Measurements from ENCODE around the gene DIP2A.
"Not testable (repeated sequence)": the region's sequence is repeated elsewhere in the genome, so short reads cannot be mapped to it uniquely, and the experiment has no call there.

Gene DIP2A

DNA sequence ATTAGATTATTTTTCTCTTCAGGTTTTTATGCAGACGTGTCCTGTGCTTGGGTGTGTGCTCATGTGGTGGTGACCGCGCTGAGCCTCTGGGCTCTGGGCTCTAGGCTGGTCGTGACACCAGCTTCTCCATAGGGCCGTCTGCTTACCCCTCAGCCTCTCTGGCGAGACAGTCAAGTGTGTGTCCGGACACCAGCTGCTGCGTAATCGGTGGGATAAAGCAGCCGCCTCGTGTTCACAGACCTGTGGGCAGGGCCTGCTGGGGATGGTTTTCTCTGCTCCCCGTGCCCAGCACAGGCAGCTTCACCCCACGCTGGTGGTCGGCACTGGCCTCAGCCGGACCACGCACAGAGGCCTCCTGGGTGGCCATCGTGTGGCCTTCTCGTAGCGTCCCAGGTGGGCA lies 33.6 kb upstream of the DIP2A start:
- DNase-seq: no peak

DNA sequence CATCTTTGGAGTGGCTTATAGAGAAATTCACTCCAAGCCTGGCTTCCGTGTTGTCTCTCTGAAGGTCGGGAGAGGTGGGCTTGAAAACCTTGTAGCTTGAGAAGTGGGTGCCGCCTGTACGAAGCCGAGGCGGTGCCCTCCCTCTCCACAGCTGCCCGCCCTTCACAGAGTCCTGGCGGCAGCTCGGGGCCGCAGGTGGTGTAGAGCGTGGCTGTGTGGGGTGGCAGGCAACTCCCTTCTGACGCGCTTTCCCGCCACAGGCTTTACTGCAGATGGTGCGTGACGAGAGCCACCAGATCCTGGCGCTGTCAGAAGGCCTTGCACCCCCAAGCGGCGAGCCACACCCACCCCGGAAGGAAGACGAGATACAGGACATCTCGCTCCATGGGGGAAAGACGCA lies 33.1 kb upstream of the DIP2A start:
- peak; percentile 32 for DNase-seq

GRCh38 chr21:46426313-46427046 lies 32.2 kb upstream of the DIP2A start:
- no peak for DNase-seq

DNA sequence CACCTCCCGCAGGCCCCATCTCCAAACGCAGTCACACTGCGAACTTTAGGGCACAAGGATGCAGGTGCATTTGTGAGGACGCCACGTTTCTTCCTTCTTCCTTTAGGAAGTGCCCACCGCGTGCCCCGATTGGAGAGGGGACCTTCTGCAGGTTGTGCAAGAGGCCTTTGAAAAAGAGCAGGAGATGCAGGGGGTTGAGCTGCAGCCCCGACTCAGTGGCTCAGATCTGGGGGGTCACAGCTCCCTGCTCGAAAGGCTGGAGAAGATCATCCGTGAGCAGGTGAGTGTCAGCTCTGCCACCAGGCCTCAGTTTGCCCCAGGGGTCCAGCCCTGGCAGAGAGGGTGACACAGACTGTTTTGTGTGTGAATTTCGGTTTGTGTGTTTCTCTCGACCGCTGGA lies 31.2 kb upstream of the DIP2A start:
- DNase-seq: no peak

DNA sequence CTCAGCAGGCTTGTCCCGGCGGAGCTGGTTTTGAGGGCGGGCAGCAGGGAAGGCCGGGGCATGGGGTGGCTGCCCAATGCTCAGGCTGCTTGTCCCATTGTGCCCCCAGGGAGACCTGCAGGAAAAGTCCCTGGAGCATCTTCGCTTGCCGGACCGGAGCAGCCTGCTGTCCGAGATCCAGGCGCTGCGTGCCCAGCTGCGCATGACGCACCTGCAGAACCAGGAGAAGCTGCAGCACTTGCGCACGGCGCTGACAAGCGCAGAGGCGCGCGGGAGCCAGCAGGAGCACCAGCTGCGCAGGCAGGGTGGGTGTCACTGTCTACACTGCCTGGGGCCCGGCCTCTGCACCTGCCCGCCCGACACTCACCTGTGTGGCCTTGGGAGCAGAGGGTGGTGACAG lies 30.4 kb upstream of the DIP2A start:
- no peak for DNase-seq

- DNase-seq: no peak
Observed at GRCh38 chr21:46428987-46429710, 29.5 kb upstream of the DIP2A start.

GRCh38 chr21:46429754-46430681 lies 28.7 kb upstream of the DIP2A start:
- no peak for DNase-seq

GRCh38 chr21:46431448-46431847 lies 27.2 kb upstream of the DIP2A start:
- DNase-seq: no peak

GRCh38 chr21:46431884-46432488 lies 26.7 kb upstream of the DIP2A start:
- DNase-seq: no peak

GRCh38 chr21:46433116-46433515 lies 25.6 kb upstream of the DIP2A start:
- not testable (repeated sequence) for DNase-seq

- DNase-seq: no peak
Observed at GRCh38 chr21:46434322-46434958, 24.3 kb upstream of the DIP2A start.

DNA sequence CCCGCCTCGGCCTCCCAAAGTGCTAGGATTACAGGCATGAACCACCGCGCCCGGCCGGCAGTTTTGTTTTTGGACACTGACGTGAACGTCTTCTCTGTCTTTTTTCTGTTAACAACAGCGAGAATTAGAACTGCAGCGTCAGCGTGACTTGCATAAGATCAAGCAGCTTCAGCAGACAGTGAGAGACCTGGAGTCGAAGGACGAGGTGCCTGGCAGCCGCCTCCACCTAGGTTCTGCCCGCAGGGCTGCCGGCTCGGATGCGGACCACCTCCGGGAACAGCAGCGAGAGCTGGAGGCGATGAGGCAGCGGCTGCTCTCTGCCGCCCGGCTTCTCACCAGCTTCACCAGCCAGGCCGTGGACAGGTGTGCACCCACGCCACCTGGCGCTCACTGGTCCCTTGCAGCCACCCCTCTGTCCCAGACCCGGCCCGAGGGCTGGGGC lies 22.9 kb upstream of the DIP2A start:
- DNase-seq: no peak

DNA sequence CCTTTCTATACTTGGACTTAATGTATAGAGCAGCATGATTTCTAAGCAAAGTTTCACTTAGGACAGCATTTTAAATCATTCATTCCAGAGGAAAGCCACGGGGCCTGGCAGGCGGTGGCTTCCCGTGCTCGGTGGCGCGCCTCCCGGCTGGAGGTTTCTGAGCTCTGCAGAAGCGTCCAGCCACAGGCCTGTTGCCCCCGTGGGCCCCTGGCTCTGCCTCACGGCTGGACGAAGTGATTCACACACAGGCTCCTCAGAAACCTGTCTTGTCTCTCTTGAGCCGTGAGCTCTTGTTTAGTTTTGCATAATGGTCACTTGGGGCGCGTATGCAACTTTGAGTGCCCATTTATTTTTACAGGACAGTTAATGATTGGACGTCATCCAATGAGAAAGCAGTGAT lies 22.1 kb upstream of the DIP2A start:
- DNase-seq: no peak

GRCh38 chr21:46437096-46437498 lies 21.6 kb upstream of the DIP2A start:
- DNase-seq: no peak

DNA sequence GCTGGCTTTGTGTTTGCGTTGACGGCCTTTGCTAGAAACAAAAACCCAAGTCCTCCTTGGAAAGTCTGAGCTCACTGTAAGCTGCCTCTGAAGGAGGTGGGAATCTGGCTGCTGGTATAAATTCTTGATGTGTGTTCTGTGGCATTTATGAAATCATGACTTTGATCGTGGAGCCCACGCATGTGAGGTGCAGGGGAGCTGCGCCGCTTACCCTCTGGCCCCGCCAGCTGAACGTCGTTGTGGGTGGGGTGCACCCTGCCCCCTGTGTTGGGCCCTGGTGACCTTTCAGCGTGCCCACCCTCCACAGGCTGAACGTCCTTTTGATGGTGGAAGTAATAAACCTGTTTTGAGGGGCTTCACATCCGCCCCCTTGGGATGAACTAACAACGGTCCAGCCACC lies 21.2 kb upstream of the DIP2A start:
- no peak for DNase-seq

DNA sequence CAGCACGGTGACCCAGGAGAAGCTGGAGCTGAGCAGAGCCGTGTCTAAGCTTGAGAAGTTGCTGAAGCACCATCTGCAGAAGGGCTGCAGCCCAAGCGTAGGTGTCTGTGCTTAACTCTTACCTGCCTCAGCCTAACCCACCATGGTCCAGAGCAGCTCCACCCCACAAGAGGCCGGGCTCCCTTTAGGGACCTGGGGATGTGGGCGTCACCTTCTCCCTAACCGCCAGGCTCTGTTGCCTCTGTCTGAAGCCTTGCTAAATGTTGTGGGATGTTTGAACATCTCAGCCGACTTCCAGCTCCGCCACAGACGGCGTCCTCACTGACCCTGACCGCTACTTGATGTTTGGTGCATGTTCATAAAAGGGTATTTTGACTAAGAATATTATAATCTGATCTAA lies 20.4 kb upstream of the DIP2A start:
- DNase-seq: no peak

GRCh38 chr21:46439906-46440305 lies 18.8 kb upstream of the DIP2A start:
- DNase-seq: no peak

- no peak for DNase-seq
Observed at GRCh38 chr21:46441331-46441730, 17.4 kb upstream of the DIP2A start.

GRCh38 chr21:46441961-46442498 lies 16.7 kb upstream of the DIP2A start:
- DNase-seq: no peak

GRCh38 chr21:46442938-46443337 lies 15.8 kb upstream of the DIP2A start:
- DNase-seq: no peak

DNA sequence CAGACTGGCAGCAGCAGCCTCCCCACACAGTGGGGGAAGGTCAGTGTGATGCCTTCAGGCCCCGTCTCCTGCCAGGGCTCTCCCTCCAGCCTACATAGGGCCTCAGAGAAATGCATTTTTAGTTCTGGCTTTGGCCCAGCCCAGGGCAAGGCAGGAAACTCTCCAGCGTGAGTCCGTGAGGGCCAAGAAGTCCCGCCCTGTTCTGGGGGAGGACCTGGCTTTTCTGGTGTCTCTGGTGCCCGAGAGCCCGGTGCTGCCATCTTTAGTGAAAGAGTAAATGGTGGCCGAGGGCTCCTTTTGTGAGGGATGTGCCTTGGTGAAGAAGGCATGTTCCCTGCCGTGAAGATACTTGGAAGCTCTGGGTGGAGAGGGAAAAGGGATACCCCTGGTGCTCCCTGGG lies 14.8 kb upstream of the DIP2A start:
- no peak for DNase-seq

- no peak for DNase-seq
Observed at GRCh38 chr21:46448108-46448507, 10.6 kb upstream of the DIP2A start.

Measured in stimulated activated CD4-positive, alpha-beta T cell treated with anti-CD3 and anti-CD28 coated beads, Interleukin-4, amount 100 ng/mL, for 24 hours (primary cell).